ENCODE data around the gene WDR5.

DNA sequence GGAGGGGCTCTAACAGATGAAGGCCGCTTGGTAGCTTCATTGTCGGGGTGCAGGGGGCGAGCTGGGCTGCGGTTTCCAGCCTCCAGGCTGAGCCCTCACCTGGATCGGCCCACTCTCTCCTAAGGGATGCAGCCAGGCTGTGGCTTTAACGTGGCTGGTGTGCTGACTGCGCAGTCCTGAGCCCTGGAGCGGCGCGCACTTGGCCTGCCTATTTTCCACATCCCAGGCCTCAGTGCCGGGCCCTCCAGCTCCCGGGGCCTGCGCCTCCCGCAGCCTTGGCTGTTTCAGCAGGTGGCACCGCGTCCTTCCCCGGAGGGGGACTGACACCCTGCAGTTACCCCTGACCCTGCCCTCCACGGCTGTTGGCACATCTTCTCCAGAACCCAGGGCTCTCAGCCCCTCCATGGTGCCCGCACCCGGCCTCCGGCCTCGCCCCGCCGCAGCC is 27.1 kb downstream of the WDR5 start:
- TF ChIP-seq, protein P1, sequence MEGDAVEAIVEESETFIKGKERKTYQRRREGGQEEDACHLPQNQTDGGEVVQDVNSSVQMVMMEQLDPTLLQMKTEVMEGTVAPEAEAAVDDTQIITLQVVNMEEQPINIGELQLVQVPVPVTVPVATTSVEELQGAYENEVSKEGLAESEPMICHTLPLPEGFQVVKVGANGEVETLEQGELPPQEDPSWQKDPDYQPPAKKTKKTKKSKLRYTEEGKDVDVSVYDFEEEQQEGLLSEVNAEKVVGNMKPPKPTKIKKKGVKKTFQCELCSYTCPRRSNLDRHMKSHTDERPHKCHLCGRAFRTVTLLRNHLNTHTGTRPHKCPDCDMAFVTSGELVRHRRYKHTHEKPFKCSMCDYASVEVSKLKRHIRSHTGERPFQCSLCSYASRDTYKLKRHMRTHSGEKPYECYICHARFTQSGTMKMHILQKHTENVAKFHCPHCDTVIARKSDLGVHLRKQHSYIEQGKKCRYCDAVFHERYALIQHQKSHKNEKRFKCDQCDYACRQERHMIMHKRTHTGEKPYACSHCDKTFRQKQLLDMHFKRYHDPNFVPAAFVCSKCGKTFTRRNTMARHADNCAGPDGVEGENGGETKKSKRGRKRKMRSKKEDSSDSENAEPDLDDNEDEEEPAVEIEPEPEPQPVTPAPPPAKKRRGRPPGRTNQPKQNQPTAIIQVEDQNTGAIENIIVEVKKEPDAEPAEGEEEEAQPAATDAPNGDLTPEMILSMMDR (IDR thresholded peaks at IDR 0.05), result no peak
- TF ChIP-seq POLR2A (IDR thresholded peaks at IDR 0.05), result no peak
